Right atrium auricular region (tissue), 2 donors: ENCODE measurements around the gene COL5A2. TPM values are rescaled to one million over a fixed set of nuclear protein-coding genes. Genes with fewer than 3 reads are reported as not detected.

Source experiments
- DNase-seq: peaks from one replicate; pipeline ENCODE4 v3.0.0-alpha.2; 2019; ENCODE audit warnings: low spot score
- H3K27ac ChIP-seq, 2 donors: fragments of 200-600 bp; sonication (generic); 1 replicate in 1 of 2; 2 replicates in 1 of 2; pipeline ENCODE4 v1.5.1; 2016 to 2019
- H3K27me3 ChIP-seq, 2 donors: fragments of 200-600 bp; sonication (generic); one replicate each; pipeline versions ENCODE4 v1.5.1 to v1.6.0; 2017 to 2019
- H3K36me3 ChIP-seq: fragments of 200-600 bp; sonication (generic); one replicate; pipeline ENCODE4 v1.5.1; 2016
- H3K4me1 ChIP-seq, 2 donors: fragments of 200-600 bp; sonication (generic); one replicate each; pipeline versions ENCODE4 v1.5.1 to v1.6.0; 2017 to 2019
- H3K4me3 ChIP-seq, 2 donors: fragments of 200-600 bp; sonication (generic); 1 replicate in 1 of 2; 2 replicates in 1 of 2; pipeline ENCODE4 v1.5.1; 2017 to 2019; ENCODE audit warnings: mild to moderate bottlenecking in 1 of 2, moderate library complexity in 1 of 2
- H3K9me3 ChIP-seq, 2 donors: fragments of 200-600 bp; sonication (generic); one replicate each; pipeline ENCODE4 v1.5.1; 2019
- CTCF ChIP-seq, 2 donors: fragments of 200-600 bp; sonication (generic); IDR thresholded peaks; one replicate each; pipeline ENCODE4 v1.5.1; 2019; ENCODE audit warnings: antibody characterized with exemption in 2 of 2
- total RNA-seq, 2 donors: library from RNA; depleted of rRNA; stranded (reverse); fragments of >200 nt; gene quantifications; one replicate each; pipeline ENCODE4 v1.1.0, GENCODE V29; 2016

The COL5A2 gene
- total RNA-seq, 2 donors from 2014 or later: 15.8 to 24.8 TPM

- Histone ChIP-seq H3K9me3 (no peaks in the 10 kb centered on the region), H3K27me3 (no peaks in the 10 kb centered on the region), H3K4me3 (no peak overlapping the region), H3K27ac (no peak overlapping the region), H3K36me3 (no peaks in the 10 kb centered on the region), H3K4me1 (no peaks in the 10 kb centered on the region)
- no peak for TF ChIP-seq CTCF (IDR thresholded peaks at IDR 0.05)
- no peak for DNase-seq
These were observed 40.8 kb downstream of the COL5A2 start for GRCh38 chr2:189138800-189139199.

GRCh38 chr2:189137519-189137918, 42.0 kb downstream of the COL5A2 start:
- H3K4me1 ChIP-seq: no peaks in the 10 kb centered on the region
- H3K9me3 ChIP-seq: no peaks in the 10 kb centered on the region
- no peak overlapping the region for H3K4me3 ChIP-seq
- no peaks in the 10 kb centered on the region for H3K36me3 ChIP-seq
- no peak overlapping the region for H3K27ac ChIP-seq
- TF ChIP-seq CTCF (IDR thresholded peaks at IDR 0.05): no peak
- H3K27me3 ChIP-seq: no peaks in the 10 kb centered on the region
- DNase-seq: no peak

- no peaks in the 10 kb centered on the region for H3K4me1 ChIP-seq
- H3K27me3 ChIP-seq: no peaks in the 10 kb centered on the region
- no peaks in the 10 kb centered on the region for H3K9me3 ChIP-seq
- no peak for DNase-seq
- no peak overlapping the region for H3K4me3 ChIP-seq
- TF ChIP-seq CTCF (IDR thresholded peaks at IDR 0.05): no peak
- H3K36me3 ChIP-seq: no peaks in the 10 kb centered on the region
- no peak overlapping the region for H3K27ac ChIP-seq
These were observed 45.1 kb downstream of the COL5A2 start for GRCh38 chr2:189134485-189134884.

- H3K27ac ChIP-seq: no peak overlapping the region
- DNase-seq: no peak
- H3K9me3 ChIP-seq: no peaks in the 10 kb centered on the region
- TF ChIP-seq CTCF (IDR thresholded peaks at IDR 0.05): no peak
- no peaks in the 10 kb centered on the region for H3K36me3 ChIP-seq
- no peak overlapping the region for H3K4me3 ChIP-seq
- H3K27me3 ChIP-seq: no peaks in the 10 kb centered on the region
- no peaks in the 10 kb centered on the region for H3K4me1 ChIP-seq
These were observed 47.6 kb downstream of the COL5A2 start for GRCh38 chr2:189131991-189132390.

- no peak overlapping the region for H3K4me3 ChIP-seq
- no peaks in the 10 kb centered on the region for H3K9me3 ChIP-seq
- H3K4me1 ChIP-seq: no peaks in the 10 kb centered on the region
- DNase-seq: no peak
- no peak for TF ChIP-seq CTCF (IDR thresholded peaks at IDR 0.05)
- H3K27me3 ChIP-seq: no peaks in the 10 kb centered on the region
- no peaks in the 10 kb centered on the region for H3K36me3 ChIP-seq
- H3K27ac ChIP-seq: no peak overlapping the region
These were observed 49.6 kb downstream of the COL5A2 start for GRCh38 chr2:189129971-189130370.

GRCh38 chr2:189128970-189129369, 50.6 kb downstream of the COL5A2 start:
- H3K27ac ChIP-seq: no peak overlapping the region
- H3K27me3 ChIP-seq: no peaks in the 10 kb centered on the region
- H3K4me1 ChIP-seq: no peaks in the 10 kb centered on the region
- H3K36me3 ChIP-seq: no peaks in the 10 kb centered on the region
- no peak overlapping the region for H3K4me3 ChIP-seq
- H3K9me3 ChIP-seq: no peaks in the 10 kb centered on the region
- TF ChIP-seq CTCF (IDR thresholded peaks at IDR 0.05): no peak
- no peak for DNase-seq
